Left ventricle myocardium inferior (tissue), 1 donor: ENCODE measurements around the gene EPHB2. TPM values are rescaled to one million over a fixed set of nuclear protein-coding genes. Genes with fewer than 3 reads are reported as not detected.

Source experiments
- DNase-seq: peaks from one replicate; pipeline ENCODE4 v3.0.0-alpha.2; 2020
- H3K27ac ChIP-seq: fragments of 200-600 bp; replicated peaks from 2 replicates; pipeline ENCODE4 v1.8.0; 2021
- H3K27me3 ChIP-seq: fragments of 200-600 bp; 2 replicates; pipeline ENCODE4 v1.8.0; 2021; ENCODE audit warnings: low read depth
- H3K36me3 ChIP-seq: fragments of 200-600 bp; 2 replicates; pipeline ENCODE4 v1.8.0; 2021
- H3K4me1 ChIP-seq: fragments of 200-600 bp; 2 replicates; pipeline ENCODE4 v1.8.0; 2021
- H3K4me3 ChIP-seq: fragments of 200-600 bp; 2 replicates; pipeline ENCODE4 v1.8.0; 2021; ENCODE audit warnings: mild to moderate bottlenecking, moderate library complexity
- H3K9me3 ChIP-seq: fragments of 200-600 bp; replicated peaks from 2 replicates; pipeline ENCODE4 v1.8.0; 2021
- intact Hi-C: fragments of 100-400 bp; cut with micrococcal nuclease; formaldehyde crosslinking; loops from one replicate; pipeline ENCODE4 v1.11.0; 2022
- total RNA-seq: library from RNA; stranded (reverse); fragmentation: NEBNext Ultra II Directional; extraction: Animal tissue kit (Norgen Biotek cat#: 25700); gene quantifications from one replicate; pipeline ENCODE4 v1.2.1, GENCODE V29; 2021
- TF ChIP-seq, protein P1 (sequence below): fragments of 200-600 bp; IDR thresholded peaks from 2 replicates; pipeline ENCODE4 v1.8.0; 2021; ENCODE audit warnings: antibody characterized with exemption, mild to moderate bottlenecking, borderline replicate concordance
- donor health status: DM: no; HTN: yes; CAD: no; lungs with severe emphysema.

EPHB2 gene
- total RNA-seq, 1 donor from 2014 or later: 2.0 TPM

DNA sequence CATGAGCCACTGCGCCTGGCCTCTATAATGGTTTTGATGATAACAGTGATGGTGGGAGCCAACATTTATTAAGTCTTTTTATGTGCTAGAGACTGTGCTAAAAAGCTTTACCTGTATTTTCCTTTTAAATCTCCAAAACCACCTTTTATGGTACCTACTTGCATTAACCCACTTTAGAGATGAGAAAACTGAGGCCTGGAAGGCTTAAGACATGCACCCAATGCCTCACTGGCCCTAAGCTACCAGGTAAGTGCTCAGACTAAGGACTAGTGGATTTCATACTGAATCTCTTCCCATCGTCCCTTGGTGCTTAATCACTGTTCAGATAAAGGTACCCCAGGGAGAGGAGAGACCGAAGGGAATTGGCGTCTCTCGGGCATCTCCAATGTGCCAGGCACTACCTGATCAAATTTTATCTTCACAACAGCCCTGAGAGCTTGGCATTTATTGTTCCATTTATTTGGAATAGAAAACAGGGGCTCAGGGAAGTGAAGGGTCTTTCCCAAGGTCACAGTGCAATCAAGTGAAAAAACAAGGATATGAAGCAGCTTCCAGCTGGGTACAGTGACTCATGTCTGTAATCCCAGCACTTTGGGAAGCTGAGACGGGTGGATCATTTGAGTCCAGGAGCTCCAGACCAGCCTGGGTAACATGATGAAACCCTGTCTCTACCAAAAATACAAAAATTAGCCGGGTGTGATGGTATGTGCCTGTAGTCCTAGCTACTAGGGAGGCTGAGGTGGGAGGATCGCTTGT, 177.9 kb downstream of the EPHB2 start:
- Histone ChIP-seq H3K36me3 (peaks cover 4% of the 10 kb centered on the region), H3K27me3 (peaks cover 10% of the 10 kb centered on the region), H3K9me3 (no peaks in the 10 kb centered on the region), H3K4me1 (no peaks in the 10 kb centered on the region), H3K4me3 (no peak overlapping the region), H3K27ac (no peak overlapping the region)
- DNase-seq: no peak
- TF ChIP-seq, protein P1, sequence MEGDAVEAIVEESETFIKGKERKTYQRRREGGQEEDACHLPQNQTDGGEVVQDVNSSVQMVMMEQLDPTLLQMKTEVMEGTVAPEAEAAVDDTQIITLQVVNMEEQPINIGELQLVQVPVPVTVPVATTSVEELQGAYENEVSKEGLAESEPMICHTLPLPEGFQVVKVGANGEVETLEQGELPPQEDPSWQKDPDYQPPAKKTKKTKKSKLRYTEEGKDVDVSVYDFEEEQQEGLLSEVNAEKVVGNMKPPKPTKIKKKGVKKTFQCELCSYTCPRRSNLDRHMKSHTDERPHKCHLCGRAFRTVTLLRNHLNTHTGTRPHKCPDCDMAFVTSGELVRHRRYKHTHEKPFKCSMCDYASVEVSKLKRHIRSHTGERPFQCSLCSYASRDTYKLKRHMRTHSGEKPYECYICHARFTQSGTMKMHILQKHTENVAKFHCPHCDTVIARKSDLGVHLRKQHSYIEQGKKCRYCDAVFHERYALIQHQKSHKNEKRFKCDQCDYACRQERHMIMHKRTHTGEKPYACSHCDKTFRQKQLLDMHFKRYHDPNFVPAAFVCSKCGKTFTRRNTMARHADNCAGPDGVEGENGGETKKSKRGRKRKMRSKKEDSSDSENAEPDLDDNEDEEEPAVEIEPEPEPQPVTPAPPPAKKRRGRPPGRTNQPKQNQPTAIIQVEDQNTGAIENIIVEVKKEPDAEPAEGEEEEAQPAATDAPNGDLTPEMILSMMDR: no peak
- intact Hi-C loops: loop anchor here (10.0 kb wide), 1 partner anchor 184 kb away; no protein-coding TSS in a partner anchor

GRCh38 chr1:22889213-22889827, 178.7 kb downstream of the EPHB2 start:
- Histone ChIP-seq H3K4me1 (no peaks in the 10 kb centered on the region), H3K27ac (no peak overlapping the region), H3K36me3 (peaks cover 4% of the 10 kb centered on the region), H3K4me3 (no peak overlapping the region), H3K27me3 (peaks cover 6% of the 10 kb centered on the region), H3K9me3 (no peaks in the 10 kb centered on the region)
- DNase-seq: no peak
- intact Hi-C loops: loop anchor here (10.0 kb wide), 1 partner anchor 185 kb away; no protein-coding TSS in a partner anchor
- TF ChIP-seq, protein P1: peak; percentile 80

- DNase-seq: no peak
- TF ChIP-seq, protein P1: no peak
- H3K27ac ChIP-seq: no peak overlapping the region
- H3K27me3 ChIP-seq: peaks cover 12% of the 10 kb centered on the region
- no peak overlapping the region for H3K4me3 ChIP-seq
- intact Hi-C loops: no loop called here
- H3K36me3 ChIP-seq: peaks cover 4% of the 10 kb centered on the region
- no peaks in the 10 kb centered on the region for H3K9me3 ChIP-seq
- no peaks in the 10 kb centered on the region for H3K4me1 ChIP-seq
These were observed 182.2 kb downstream of the EPHB2 start for GRCh38 chr1:22892789-22893188.

- H3K9me3 ChIP-seq: no peaks in the 10 kb centered on the region
- peaks cover 4% of the 10 kb centered on the region for H3K36me3 ChIP-seq
- no peak overlapping the region for H3K4me3 ChIP-seq
- peaks cover 12% of the 10 kb centered on the region for H3K27me3 ChIP-seq
- no peaks in the 10 kb centered on the region for H3K4me1 ChIP-seq
- TF ChIP-seq, protein P1: no peak
- no peak for DNase-seq
- intact Hi-C loops: no loop called here
- no peak overlapping the region for H3K27ac ChIP-seq
These were observed 182.7 kb downstream of the EPHB2 start for GRCh38 chr1:22893292-22893691.

GRCh38 chr1:22895357-22895756, 184.7 kb downstream of the EPHB2 start:
- DNase-seq: no peak
- H3K36me3 ChIP-seq: peaks cover 4% of the 10 kb centered on the region
- TF ChIP-seq, protein P1: no peak
- H3K4me3 ChIP-seq: no peak overlapping the region
- H3K27me3 ChIP-seq: peaks cover 14% of the 10 kb centered on the region
- H3K4me1 ChIP-seq: no peaks in the 10 kb centered on the region
- no peaks in the 10 kb centered on the region for H3K9me3 ChIP-seq
- no peak overlapping the region for H3K27ac ChIP-seq
- intact Hi-C loops: no loop called here
